ENCODE measurements around the gene NUDCD2.
"Not testable (repeated sequence)": the region's sequence is repeated elsewhere in the genome, so short reads cannot be mapped to it uniquely, and the experiment has no call there.

NUDCD2 gene

GRCh38 chr5:163401271-163401670 is 58.6 kb downstream of the NUDCD2 start:
- DNase-seq (ENCODE audit: low spot score) = no peak
- no peak for TF ChIP-seq CTCF (IDR thresholded peaks at IDR 0.05; ENCODE audit: extremely low read depth, insufficient read depth, missing control alignments)
- in situ Hi-C loops (cut with MboI; ENCODE audit: low pct_unique_long_range_greater_than_20kb, low sequenced_read_pairs, unreplicated experiment) = no loop called here

- TF ChIP-seq CTCF (IDR thresholded peaks at IDR 0.05; ENCODE audit: extremely low read depth, insufficient read depth, missing control alignments) = no peak
- no peak for DNase-seq (ENCODE audit: low spot score)
- in situ Hi-C loops (cut with MboI; ENCODE audit: low pct_unique_long_range_greater_than_20kb, low sequenced_read_pairs, unreplicated experiment) = no loop called here
These were observed 60.0 kb downstream of the NUDCD2 start for GRCh38 chr5:163399923-163400322.

GRCh38 chr5:163397354-163397753 is 62.5 kb downstream of the NUDCD2 start:
- in situ Hi-C loops (cut with MboI; ENCODE audit: low pct_unique_long_range_greater_than_20kb, low sequenced_read_pairs, unreplicated experiment) = no loop called here
- DNase-seq (ENCODE audit: low spot score) = no peak
- no peak for TF ChIP-seq CTCF (IDR thresholded peaks at IDR 0.05; ENCODE audit: extremely low read depth, insufficient read depth, missing control alignments)

GRCh38 chr5:163396818-163397340 is 63.0 kb downstream of the NUDCD2 start:
- in situ Hi-C loops (cut with MboI; ENCODE audit: low pct_unique_long_range_greater_than_20kb, low sequenced_read_pairs, unreplicated experiment); DNase-seq (ENCODE audit: low spot score): not testable (repeated sequence)

Measured in GM13977 (cell line).